PC-9 (cell line): ENCODE measurements around the gene SRSF4. TPM values are rescaled to one million over a fixed set of nuclear protein-coding genes. Genes with fewer than 3 reads are reported as not detected.

Experiments
- BruUV-seq: library from RNA; stranded (reverse); fragments of 400-500 nt; replicated peaks from 2 replicates; lab custom pipeline; 2021; lab: Mats Ljungman, UMichigan
- CTCF ChIA-PET: fragments of 300-600 bp; sonication (Branson Sonifier 250); formaldehyde crosslinking; loops from one replicate; lab custom pipeline; 2022; ENCODE audit warnings: antibody characterized with exemption; lab: Charles Lee
- POLR2A ChIA-PET: fragments of 300-600 bp; sonication (Branson Sonifier 250); formaldehyde crosslinking; loops from one replicate; lab custom pipeline; 2022; ENCODE audit warnings: antibody characterized with exemption; ENCODE audit not compliant: unreplicated experiment; lab: Charles Lee
- DNase-seq, 2 experiments: peaks; one replicate each; pipeline versions ENCODE4 v3.0.0 to v3.0.0-alpha.2; 2015 to 2022; ENCODE audit warnings: mixed read lengths in 1 of 2
- H2AFZ ChIP-seq: fragments of 200-600 bp; sonication (generic); 2 replicates; pipeline ENCODE4 v1.8.1; 2017; ENCODE audit warnings: antibody characterized with exemption
- H3F3A ChIP-seq: fragments of 200-600 bp; sonication (generic); 2 replicates; pipeline ENCODE4 v1.8.1; 2017; ENCODE audit warnings: antibody characterized with exemption, mild to moderate bottlenecking, low read depth; ENCODE audit not compliant: insufficient read depth
- H3K27ac ChIP-seq: fragments of 200-600 bp; sonication (generic); 2 replicates; pipeline ENCODE4 v1.6.1; 2016; ENCODE audit warnings: mixed run types
- H3K27me3 ChIP-seq: fragments of 200-600 bp; sonication (generic); 2 replicates; pipeline ENCODE4 v1.6.1; 2016; ENCODE audit warnings: low read depth, mixed run types; ENCODE audit not compliant: insufficient read depth
- H3K36me3 ChIP-seq: fragments of 200-600 bp; sonication (generic); 2 replicates; pipeline ENCODE4 v1.6.1; 2016; ENCODE audit warnings: low read depth, mixed run types
- H3K4me1 ChIP-seq: fragments of 200-600 bp; sonication (generic); replicated peaks from 2 replicates; pipeline ENCODE4 v1.6.1; 2016; ENCODE audit warnings: mixed run types; ENCODE audit not compliant: insufficient read depth
- H3K4me2 ChIP-seq: fragments of 200-600 bp; sonication (generic); 2 replicates; pipeline ENCODE4 v1.6.1; 2017; ENCODE audit warnings: mixed run types
- H3K4me3 ChIP-seq: fragments of 200-600 bp; sonication (generic); 2 replicates; pipeline ENCODE4 v1.6.1; 2016; ENCODE audit warnings: mixed run types
- H3K79me2 ChIP-seq: fragments of 200-600 bp; sonication (generic); 2 replicates; pipeline ENCODE4 v1.6.1; 2017; ENCODE audit warnings: low read depth, mixed run types
- H3K9me2 ChIP-seq: fragments of 200-600 bp; sonication (generic); 2 replicates; pipeline ENCODE4 v1.8.1; 2017; ENCODE audit warnings: mild to moderate bottlenecking; ENCODE audit not compliant: insufficient read depth
- H3K9me3 ChIP-seq: fragments of 200-600 bp; sonication (generic); 2 replicates; pipeline ENCODE4 v1.8.1; 2016; ENCODE audit warnings: low read depth; ENCODE audit not compliant: insufficient read depth
- H4K20me1 ChIP-seq: fragments of 200-600 bp; sonication (generic); 2 replicates; pipeline ENCODE4 v1.8.1; 2017; ENCODE audit not compliant: insufficient read depth
- EZH2 ChIP-seq: fragments of 200-600 bp; sonication (generic); IDR thresholded peaks from 2 replicates; pipeline ENCODE4 v1.8.0; 2017; ENCODE audit warnings: antibody characterized with exemption, low read depth
- intact Hi-C: fragments of 100-400 bp; cut with micrococcal nuclease; formaldehyde crosslinking; loops from one replicate; pipeline ENCODE4 v1.10.0; 2022; ENCODE audit not compliant: unreplicated experiment
- total RNA-seq: library from RNA; stranded (reverse); gene quantifications from 2 replicates; pipeline ENCODE4 v1.2.3, GENCODE V29; 2021
- TF ChIP-seq, protein P1 (sequence below): fragments of 200-600 bp; sonication (generic); conservative IDR thresholded peaks from 2 replicates; pipeline ENCODE4 v1.6.1; 2017; ENCODE audit warnings: mixed run types, antibody characterized with exemption, mild to moderate bottlenecking, moderate library complexity

SRSF4 gene
- total RNA-seq, 1 experiment from 2014 or later, result 87.6 TPM

DNA sequence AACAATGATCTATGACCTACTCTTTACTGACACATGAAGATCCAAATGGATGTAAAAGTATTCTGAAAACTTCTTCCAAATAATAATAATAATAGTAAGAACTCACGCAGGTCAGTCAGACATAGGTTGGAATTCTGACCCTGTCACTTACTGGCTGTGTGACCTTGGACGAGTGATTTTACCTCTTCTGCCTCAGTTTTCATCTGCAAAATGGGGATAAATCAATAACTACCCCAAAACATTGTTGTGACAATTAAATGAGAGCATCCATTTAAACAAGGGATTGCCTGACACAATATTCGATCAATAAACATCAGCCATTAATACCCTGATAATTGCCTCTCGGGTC lies 48.5 kb upstream of the SRSF4 start:
- H2AFZ ChIP-seq, result peak overlapping the region; percentile 81

DNA sequence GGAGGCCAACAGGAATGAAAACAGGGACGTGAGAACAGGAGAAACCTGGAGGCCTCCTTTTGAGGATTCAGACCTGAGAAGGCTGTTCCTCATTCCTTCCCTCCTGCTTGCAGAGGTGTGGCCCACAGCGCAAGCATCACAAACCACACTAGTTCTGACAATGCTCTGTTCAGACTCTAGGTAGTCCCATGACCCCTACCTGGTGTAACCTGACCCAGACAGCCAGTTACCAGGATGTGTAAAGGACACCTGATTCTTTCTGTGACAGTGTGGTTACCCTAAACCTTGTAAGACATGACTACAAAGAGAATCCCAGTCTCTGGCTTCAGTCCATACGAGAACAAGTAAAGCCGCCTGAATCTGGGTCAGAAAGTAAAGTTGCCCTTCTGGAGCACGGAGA lies 45.8 kb upstream of the SRSF4 start:
- POLR2A ChIA-PET, result interaction anchor here (0.7 to 1.5 kb wide), 3 partner anchors 12 to 1683 kb away, joined by 5 to 26 read pairs (median 11); no protein-coding TSS in a partner anchor
- peak overlapping the region; percentile 66 for H3K4me2 ChIP-seq
- CTCF ChIA-PET, result no interaction called here
- no peaks in the 10 kb centered on the region for H4K20me1 ChIP-seq
- peaks cover 54% of the 10 kb centered on the region for H3K79me2 ChIP-seq
- H2AFZ ChIP-seq, result no peak overlapping the region
- TF ChIP-seq, protein P1, sequence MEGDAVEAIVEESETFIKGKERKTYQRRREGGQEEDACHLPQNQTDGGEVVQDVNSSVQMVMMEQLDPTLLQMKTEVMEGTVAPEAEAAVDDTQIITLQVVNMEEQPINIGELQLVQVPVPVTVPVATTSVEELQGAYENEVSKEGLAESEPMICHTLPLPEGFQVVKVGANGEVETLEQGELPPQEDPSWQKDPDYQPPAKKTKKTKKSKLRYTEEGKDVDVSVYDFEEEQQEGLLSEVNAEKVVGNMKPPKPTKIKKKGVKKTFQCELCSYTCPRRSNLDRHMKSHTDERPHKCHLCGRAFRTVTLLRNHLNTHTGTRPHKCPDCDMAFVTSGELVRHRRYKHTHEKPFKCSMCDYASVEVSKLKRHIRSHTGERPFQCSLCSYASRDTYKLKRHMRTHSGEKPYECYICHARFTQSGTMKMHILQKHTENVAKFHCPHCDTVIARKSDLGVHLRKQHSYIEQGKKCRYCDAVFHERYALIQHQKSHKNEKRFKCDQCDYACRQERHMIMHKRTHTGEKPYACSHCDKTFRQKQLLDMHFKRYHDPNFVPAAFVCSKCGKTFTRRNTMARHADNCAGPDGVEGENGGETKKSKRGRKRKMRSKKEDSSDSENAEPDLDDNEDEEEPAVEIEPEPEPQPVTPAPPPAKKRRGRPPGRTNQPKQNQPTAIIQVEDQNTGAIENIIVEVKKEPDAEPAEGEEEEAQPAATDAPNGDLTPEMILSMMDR, result no peak
- no peak for TF ChIP-seq EZH2
- DNase-seq, result peak; percentile 85 to 96
- peak overlapping the region; percentile 95 for H3K27ac ChIP-seq
- no peaks in the 10 kb centered on the region for H3K9me2 ChIP-seq
- no peaks in the 10 kb centered on the region for H3K27me3 ChIP-seq
- no TSS peak for BruUV-seq
- H3K9me3 ChIP-seq, result no peaks in the 10 kb centered on the region
- peaks cover 39% of the 10 kb centered on the region for H3K4me1 ChIP-seq
- H3K36me3 ChIP-seq, result no peaks in the 10 kb centered on the region
- intact Hi-C loops, result loop anchor here (1.0 kb wide), 1 partner anchor 12 kb away; no protein-coding TSS in a partner anchor
- H3F3A ChIP-seq, result peaks cover 24% of the 10 kb centered on the region
- H3K4me3 ChIP-seq, result peak overlapping the region; percentile 18; the same call in 1 of the 2 replicates

More for the DNA sequence above, 48.5 kb upstream of the SRSF4 start:
- peak overlapping the region; percentile 85 for H3K4me2 ChIP-seq
- peaks cover 39% of the 10 kb centered on the region for H3K4me1 ChIP-seq
- H3K27ac ChIP-seq, result peak overlapping the region; percentile 34; the same call in 1 of the 2 replicates
- BruUV-seq, result no TSS peak
- POLR2A ChIA-PET, result no interaction called here
- peak overlapping the region; percentile 93 for H3K4me3 ChIP-seq
- DNase-seq, result no peak
- no peak for TF ChIP-seq EZH2
- TF ChIP-seq, protein P1, result no peak
- no peaks in the 10 kb centered on the region for H3K27me3 ChIP-seq
- CTCF ChIA-PET, result no interaction called here
- H3K9me3 ChIP-seq, result no peaks in the 10 kb centered on the region
- H4K20me1 ChIP-seq, result no peaks in the 10 kb centered on the region
- H3F3A ChIP-seq, result peaks cover 24% of the 10 kb centered on the region
- intact Hi-C loops, result loop anchor here (10.0 kb wide), 4 partner anchors 215 to 885 kb away; no protein-coding TSS in a partner anchor
- no peaks in the 10 kb centered on the region for H3K36me3 ChIP-seq
- peaks cover 42% of the 10 kb centered on the region for H3K79me2 ChIP-seq
- no peaks in the 10 kb centered on the region for H3K9me2 ChIP-seq

DNA sequence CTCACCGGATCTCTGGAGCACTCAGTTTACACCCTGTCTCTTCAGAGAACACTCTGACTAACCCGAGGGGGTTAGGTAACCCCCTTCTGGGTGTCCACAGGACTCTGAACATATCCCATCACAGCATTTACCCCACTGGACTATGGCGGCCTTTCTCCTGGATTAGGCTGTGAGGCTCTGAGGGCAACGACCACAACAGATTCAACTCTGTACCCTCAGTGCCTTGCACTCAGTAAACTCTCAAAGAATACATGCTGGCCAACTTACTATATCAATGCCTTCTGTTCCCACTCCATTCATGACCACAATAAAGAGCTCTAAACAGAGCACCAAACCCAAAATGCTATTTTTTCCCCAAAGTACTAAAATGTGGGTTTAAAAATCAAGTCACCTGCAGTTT lies 43.7 kb upstream of the SRSF4 start:
- Histone ChIP-seq H3K79me2 (peaks cover 51% of the 10 kb centered on the region), H3F3A (peaks cover 24% of the 10 kb centered on the region), H3K27me3 (no peaks in the 10 kb centered on the region), H2AFZ (no peak overlapping the region), H4K20me1 (no peaks in the 10 kb centered on the region), H3K4me1 (peaks cover 35% of the 10 kb centered on the region), H3K27ac (no peak overlapping the region), H3K36me3 (no peaks in the 10 kb centered on the region), H3K9me2 (no peaks in the 10 kb centered on the region), H3K9me3 (no peaks in the 10 kb centered on the region), H3K4me2 (no peak overlapping the region), H3K4me3 (no peak overlapping the region)
- CTCF ChIA-PET, result no interaction called here
- TF ChIP-seq, protein P1, result no peak
- no peak for TF ChIP-seq EZH2
- no TSS peak for BruUV-seq
- intact Hi-C loops, result no loop called here
- POLR2A ChIA-PET, result no interaction called here
- DNase-seq, result no peak
